ENCODE results near the gene UPF3A.
"Not testable (repeated sequence)": the region's sequence is repeated elsewhere in the genome, so short reads cannot be mapped to it uniquely, and the experiment has no call there.

Gene UPF3A

DNA sequence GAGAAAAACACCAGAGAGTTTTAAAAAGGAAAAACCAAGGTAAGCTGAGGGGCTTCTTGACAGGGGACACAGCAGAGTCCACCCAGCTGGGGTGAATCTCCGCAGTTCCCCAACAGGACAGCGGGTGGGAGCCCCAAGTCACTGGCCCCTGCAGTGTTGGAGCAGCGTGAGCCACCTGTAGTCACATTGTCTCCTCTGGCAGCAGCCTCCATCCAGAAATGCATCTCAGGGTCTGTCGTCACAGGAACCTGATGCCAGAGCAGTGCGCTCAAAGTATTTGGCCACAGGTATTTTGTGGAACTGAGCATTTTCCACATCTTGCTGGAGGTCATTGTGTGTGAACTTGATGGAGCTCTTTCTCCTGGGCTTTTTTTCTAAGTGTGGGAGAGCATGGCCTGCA is 57.6 kb downstream of the UPF3A start:
- DNase-seq (ENCODE audit: low read depth), result no peak

DNA sequence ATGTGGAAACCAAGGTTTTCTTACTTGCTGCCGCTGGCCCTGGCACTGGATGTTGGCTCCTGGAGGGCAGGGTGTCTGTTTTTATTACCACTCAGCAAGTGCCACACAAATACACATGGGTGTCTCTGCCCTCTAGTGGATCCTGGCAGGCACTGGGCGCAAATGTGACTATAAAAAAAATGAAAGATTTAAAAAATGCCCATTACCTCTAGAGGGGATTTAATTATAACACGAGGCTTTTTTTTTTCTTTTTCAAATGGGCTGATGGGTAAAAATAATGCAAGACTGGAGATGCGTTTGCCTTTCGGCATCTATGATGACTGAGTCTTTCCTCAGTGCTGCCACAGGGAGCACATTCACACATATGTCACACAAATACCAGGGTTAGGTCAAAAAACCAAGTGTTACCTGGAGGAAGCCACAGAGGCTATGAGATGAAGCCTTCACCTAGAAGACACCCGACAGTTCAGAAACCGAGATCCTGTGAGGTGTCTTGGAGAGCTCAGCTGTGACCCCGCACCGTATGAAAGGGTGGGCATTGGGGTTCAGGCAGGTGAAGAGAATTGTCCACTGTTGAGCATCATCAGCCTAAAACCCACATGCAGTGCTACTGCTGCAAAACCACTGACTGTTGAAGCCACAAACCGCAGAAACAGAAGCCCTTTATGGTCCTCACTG is 58.6 kb downstream of the UPF3A start:
- no peak for DNase-seq (ENCODE audit: low read depth)

DNA sequence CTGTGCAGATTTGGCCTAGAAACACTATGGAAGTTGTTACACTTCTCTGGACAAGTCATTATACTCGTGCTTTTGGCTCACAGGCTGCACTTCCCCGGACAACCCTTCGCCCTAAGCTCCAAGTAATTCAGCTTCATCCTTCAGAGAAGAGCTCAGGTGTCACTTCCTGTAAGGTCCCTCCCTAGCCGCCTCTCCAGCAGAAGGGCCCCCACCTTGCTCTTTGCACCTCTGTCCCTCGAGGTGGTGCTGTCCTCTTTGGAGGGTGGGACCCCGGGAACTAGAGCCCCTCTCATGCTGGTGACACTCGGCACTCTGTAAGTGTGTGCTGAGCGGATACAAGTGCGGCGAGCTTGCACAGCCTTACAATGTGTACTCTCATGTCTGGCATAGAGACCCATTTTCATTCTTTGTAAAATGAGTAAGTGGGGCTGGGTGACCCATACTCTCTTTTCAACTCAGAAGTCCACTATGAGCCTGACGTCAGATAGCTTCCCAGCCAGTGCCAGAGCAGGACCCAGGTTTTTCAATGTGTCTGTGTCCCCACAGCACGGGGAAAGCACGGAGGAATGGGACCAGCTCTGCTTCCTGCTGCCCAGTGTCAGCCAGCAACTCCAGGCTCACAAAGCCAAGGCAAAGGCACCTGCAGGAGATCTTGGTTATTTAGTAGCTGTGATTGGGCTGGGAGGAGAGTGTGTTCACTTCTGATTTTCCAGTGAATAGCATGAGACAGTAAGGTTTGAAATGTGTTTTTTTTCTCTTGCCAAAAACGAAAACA is 59.8 kb downstream of the UPF3A start:
- no peak for DNase-seq (ENCODE audit: low read depth)

DNA sequence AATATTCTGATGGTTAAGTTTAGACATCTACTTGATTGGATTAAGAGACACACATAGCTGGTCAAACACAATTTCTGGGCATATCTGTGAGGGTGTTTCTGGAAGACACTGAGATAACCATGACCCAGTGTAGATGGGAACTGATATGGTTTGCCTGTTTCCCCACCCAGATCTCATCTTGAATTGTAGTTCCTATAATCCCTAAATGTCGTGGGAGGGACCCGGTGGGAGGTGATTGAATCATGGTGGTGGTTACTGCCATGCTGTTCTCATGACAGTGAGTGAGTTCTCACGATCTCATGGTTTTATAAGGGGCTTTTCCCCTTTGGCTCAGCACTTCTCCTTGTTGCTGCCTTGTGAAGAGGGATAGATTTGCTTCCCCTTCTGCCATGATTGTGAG is 65.9 kb downstream of the UPF3A start:
- DNase-seq (ENCODE audit: low read depth), result not testable (repeated sequence)

DNA sequence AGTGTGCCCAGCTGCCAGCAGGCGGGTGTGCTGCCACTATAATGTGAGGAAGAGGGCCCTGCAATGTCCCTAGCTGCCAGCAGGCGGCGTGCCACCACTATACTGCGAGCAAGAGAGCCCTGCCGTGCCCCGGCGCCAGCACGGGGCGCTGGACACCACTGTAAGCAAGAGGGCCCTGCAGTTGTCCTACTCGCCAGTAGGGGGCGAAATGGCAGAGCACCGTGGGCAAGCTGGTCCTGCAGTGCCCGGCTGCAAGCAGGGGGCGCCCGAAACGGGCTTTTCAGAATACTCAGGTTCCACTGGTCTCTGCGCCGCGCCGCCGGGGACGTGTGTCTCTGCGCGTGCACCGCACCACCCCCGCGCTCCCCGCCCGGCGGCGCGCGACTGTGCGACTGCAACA is 71.4 kb downstream of the UPF3A start:
- not testable (repeated sequence) for DNase-seq (ENCODE audit: low read depth)

DNA sequence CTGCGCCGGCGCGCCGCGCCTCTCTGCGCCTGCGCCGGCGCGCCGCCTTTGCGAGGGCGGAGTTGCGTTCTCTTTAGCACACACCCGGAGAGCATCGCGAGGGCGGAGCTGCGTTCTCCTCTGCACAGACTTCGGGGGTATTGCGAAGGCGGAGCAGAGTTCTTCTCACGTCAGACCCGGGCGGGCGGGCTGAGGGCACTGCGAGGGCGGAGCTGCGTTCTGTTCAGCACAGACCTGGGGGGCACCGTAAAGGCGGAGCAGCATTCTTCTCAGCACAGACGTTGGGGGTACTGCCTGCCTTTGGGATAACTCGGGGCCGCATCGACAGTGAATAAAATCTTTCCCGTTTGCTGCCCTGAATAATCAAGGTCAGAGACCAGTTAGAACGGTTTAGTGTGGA is 72.0 kb downstream of the UPF3A start:
- not testable (repeated sequence) for DNase-seq (ENCODE audit: low read depth)
